ENCODE measurements around the gene RBL2. TPM values are rescaled to one million over a fixed set of nuclear protein-coding genes. Genes with fewer than 3 reads are reported as not detected.

Gene RBL2
- total and polyA plus RNA-seq, 2 of the 13 experiments (the other 11 are each of a cell fraction or from before 2014, with no cell fraction given): 41.2 to 60.9 TPM

- ChIA-PET POLR2A (interaction anchor here (2.3 kb wide), 1 partner anchor 10 kb away, joined by 12 read pairs; no protein-coding TSS in a partner anchor), CTCF (ENCODE audit: low intra/inter-chr PET ratio, low total read pairs) (no interaction called here)
- ATAC-seq (no peak), FAIRE-seq (no peak), DNase-seq (ENCODE audit: low spot score) (no peak)
- Histone ChIP-seq H3K27ac (ENCODE audit: extremely low read length, insufficient read depth, low read length) (no peak overlapping the region), H3K79me2 (ENCODE audit: insufficient read depth, low read length) (no peaks in the 10 kb centered on the region), H3K4me2 (ENCODE audit: low read depth, low read length) (no peak overlapping the region), H3K27me3 (ENCODE audit: control insufficient read depth in 1 of 2, insufficient read depth in 2 of 2, low read length in 2 of 2) (no peaks in the 10 kb centered on the region), H2AFZ (ENCODE audit: low read length) (no peak overlapping the region), H4K20me1 (ENCODE audit: insufficient read depth, low read length) (no peaks in the 10 kb centered on the region), H3K36me3 (replicated peaks in 1 of 2; ENCODE audit: control insufficient read depth in 1 of 2, insufficient read depth in 2 of 2, low read length in 2 of 2) (peaks cover 11 to 37% of the 10 kb centered on the region in 2 experiments), H3K9ac (ENCODE audit: insufficient read depth, low read depth, low read length) (no peak overlapping the region), H3K4me3 (replicated peaks in 1 of 3; ENCODE audit: insufficient read depth in 1 of 3, low read depth in 2 of 3, low read length in 3 of 3) (no peak overlapping the region), H3K9me3 (ENCODE audit: low read length) (no peaks in the 10 kb centered on the region), H3K4me1 (ENCODE audit: insufficient read depth, low read length) (no peaks in the 10 kb centered on the region)
- intact Hi-C loops (cut with micrococcal nuclease; ENCODE audit: unreplicated experiment) (no loop called here), in situ Hi-C loops (cut with HindIII; ENCODE audit: extremely low pct_ligation_motif_present, low pct_unique_long_range_greater_than_20kb) (no loop called here)
- 96% methylated on average over 3 of the region's 3 CpGs for WGBS (ENCODE audit: low lambda C conversion rate)
- BruUV-seq (replicated peaks): TSS peak; percentile 17
- TF ChIP-seq ZNF687 (CRISPR knock-in tag; IDR thresholded peaks at IDR 0.05) (no peak), MTA3 (CRISPR knock-in tag; IDR thresholded peaks at IDR 0.05) (no peak), TFAP4 (IDR thresholded peaks at IDR 0.05; ENCODE audit: borderline replicate concordance, low read depth) (no peak)
These were observed 11.8 kb downstream of the RBL2 start for GRCh38 chr16:53446090-53446489.

Measured in HepG2 (cell line).